Right atrium auricular region (tissue), 2 donors: Measurements from ENCODE around the gene PCSK5. TPM values are rescaled to one million over a fixed set of nuclear protein-coding genes. Genes with fewer than 3 reads are reported as not detected.

Experiments used
- DNase-seq: peaks from one replicate; pipeline ENCODE4 v3.0.0-alpha.2; 2019; ENCODE audit warnings: low spot score
- H3K27ac ChIP-seq, 2 donors: fragments of 200-600 bp; sonication (generic); 1 replicate in 1 of 2; 2 replicates in 1 of 2; pipeline ENCODE4 v1.5.1; 2016 to 2019
- H3K27me3 ChIP-seq, 2 donors: fragments of 200-600 bp; sonication (generic); one replicate each; pipeline versions ENCODE4 v1.5.1 to v1.6.0; 2017 to 2019
- H3K36me3 ChIP-seq: fragments of 200-600 bp; sonication (generic); one replicate; pipeline ENCODE4 v1.5.1; 2016
- H3K4me1 ChIP-seq, 2 donors: fragments of 200-600 bp; sonication (generic); one replicate each; pipeline versions ENCODE4 v1.5.1 to v1.6.0; 2017 to 2019
- H3K4me3 ChIP-seq, 2 donors: fragments of 200-600 bp; sonication (generic); 1 replicate in 1 of 2; 2 replicates in 1 of 2; pipeline ENCODE4 v1.5.1; 2017 to 2019; ENCODE audit warnings: mild to moderate bottlenecking in 1 of 2, moderate library complexity in 1 of 2
- H3K9me3 ChIP-seq, 2 donors: fragments of 200-600 bp; sonication (generic); one replicate each; pipeline ENCODE4 v1.5.1; 2019
- CTCF ChIP-seq, 2 donors: fragments of 200-600 bp; sonication (generic); IDR thresholded peaks; one replicate each; pipeline ENCODE4 v1.5.1; 2019; ENCODE audit warnings: antibody characterized with exemption in 2 of 2
- total RNA-seq, 2 donors: library from RNA; depleted of rRNA; stranded (reverse); fragments of >200 nt; gene quantifications; one replicate each; pipeline ENCODE4 v1.1.0, GENCODE V29; 2016

Gene PCSK5
- total RNA-seq, 2 donors from 2014 or later, result 5.3 to 6.5 TPM

- no peak for DNase-seq
- Histone ChIP-seq H3K27ac (peak overlapping the region; percentile 92 to 94), H3K36me3 (no peaks in the 10 kb centered on the region), H3K4me3 (peak overlapping the region; percentile 80 to 86), H3K9me3 (no peaks in the 10 kb centered on the region), H3K27me3 (no peaks in the 10 kb centered on the region), H3K4me1 (peaks cover 0 to 23% of the 10 kb centered on the region in 2 donors)
- no peak for TF ChIP-seq CTCF (IDR thresholded peaks at IDR 0.05)
These were observed 504.9 kb downstream of the PCSK5 start for GRCh38 chr9:76395381-76395780.

DNA sequence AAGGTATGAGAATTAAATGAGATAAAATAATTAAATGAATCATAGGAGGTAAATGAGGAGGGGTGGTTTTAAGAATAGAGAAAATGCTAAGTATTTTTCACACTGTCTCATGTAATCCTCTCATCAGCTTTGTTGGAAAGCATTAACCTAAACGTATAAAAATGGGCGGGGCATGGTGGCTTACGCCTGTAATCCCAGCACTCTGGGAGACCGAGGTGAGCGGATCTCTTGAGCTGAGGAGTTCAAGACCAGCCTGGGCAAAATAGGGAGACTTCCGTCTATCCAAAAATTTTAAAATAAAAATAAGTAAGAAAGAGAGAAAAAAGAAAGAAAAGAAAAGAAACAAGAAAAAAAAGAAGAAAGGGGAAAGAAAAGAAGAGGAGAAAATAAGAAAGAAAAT lies 505.7 kb downstream of the PCSK5 start:
- DNase-seq, result no peak

GRCh38 chr9:76396597-76396996 lies 506.1 kb downstream of the PCSK5 start:
- no peak overlapping the region for H3K4me3 ChIP-seq
- no peaks in the 10 kb centered on the region for H3K9me3 ChIP-seq
- no peaks in the 10 kb centered on the region for H3K27me3 ChIP-seq
- H3K4me1 ChIP-seq, result peaks cover 0 to 15% of the 10 kb centered on the region in 2 donors
- no peak for DNase-seq
- no peak overlapping the region for H3K27ac ChIP-seq
- TF ChIP-seq CTCF (IDR thresholded peaks at IDR 0.05), result no peak
- no peaks in the 10 kb centered on the region for H3K36me3 ChIP-seq

More for the DNA sequence above, 505.7 kb downstream of the PCSK5 start:
- peak overlapping the region in 1 of 2 donors; percentile 92 for H3K27ac ChIP-seq
- no peak overlapping the region for H3K4me3 ChIP-seq
- H3K9me3 ChIP-seq, result no peaks in the 10 kb centered on the region
- H3K36me3 ChIP-seq, result no peaks in the 10 kb centered on the region
- TF ChIP-seq CTCF (IDR thresholded peaks at IDR 0.05), result no peak
- H3K27me3 ChIP-seq, result no peaks in the 10 kb centered on the region
- H3K4me1 ChIP-seq, result peaks cover 0 to 18% of the 10 kb centered on the region in 2 donors

DNA sequence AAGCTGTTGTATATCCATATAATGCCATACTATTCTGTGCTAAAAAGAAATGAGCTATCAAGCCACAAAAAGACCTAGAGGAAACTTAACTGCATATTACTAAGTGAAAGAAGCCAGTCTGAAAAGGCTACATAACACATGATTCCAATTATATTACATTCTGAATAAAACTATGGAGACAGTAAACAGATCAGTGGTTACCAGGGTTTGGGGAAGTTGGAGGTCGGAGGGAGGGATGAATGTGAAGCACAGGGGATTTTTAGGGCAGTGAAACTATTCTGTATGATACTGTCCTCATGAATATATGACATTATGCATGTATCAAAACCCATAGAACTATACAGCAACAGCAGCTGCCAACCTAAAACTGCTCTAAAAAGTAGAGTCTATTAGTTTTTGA lies 509.4 kb downstream of the PCSK5 start:
- Histone ChIP-seq H3K27me3 (no peaks in the 10 kb centered on the region), H3K9me3 (no peaks in the 10 kb centered on the region), H3K4me1 (peaks cover 0 to 15% of the 10 kb centered on the region in 2 donors), H3K36me3 (no peaks in the 10 kb centered on the region), H3K4me3 (no peak overlapping the region), H3K27ac (no peak overlapping the region)
- no peak for TF ChIP-seq CTCF (IDR thresholded peaks at IDR 0.05)
- DNase-seq, result no peak

GRCh38 chr9:76400534-76401096 lies 510.1 kb downstream of the PCSK5 start:
- Histone ChIP-seq H3K27me3 (no peaks in the 10 kb centered on the region), H3K9me3 (no peaks in the 10 kb centered on the region), H3K4me3 (no peak overlapping the region), H3K4me1 (peaks cover 0 to 7% of the 10 kb centered on the region in 2 donors), H3K36me3 (no peaks in the 10 kb centered on the region), H3K27ac (no peak overlapping the region)
- no peak for DNase-seq
- no peak for TF ChIP-seq CTCF (IDR thresholded peaks at IDR 0.05)

DNA sequence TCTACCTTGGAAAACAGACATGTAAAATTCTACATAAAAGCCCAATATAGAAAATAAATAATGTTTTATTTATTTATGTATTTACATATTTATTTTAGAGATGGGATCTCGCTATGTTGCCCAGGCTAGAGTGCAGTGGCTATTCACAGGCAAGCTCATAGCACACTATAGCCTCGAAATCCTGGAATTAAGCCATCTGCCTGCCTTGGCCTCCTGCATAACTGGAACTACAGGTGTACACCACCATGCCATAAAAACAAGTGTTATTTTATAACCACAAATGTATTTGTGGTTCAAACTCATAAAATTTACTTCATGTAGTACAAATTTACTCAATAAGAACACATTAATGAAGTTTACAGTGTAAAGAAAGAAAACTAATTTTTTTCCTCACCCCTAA lies 510.7 kb downstream of the PCSK5 start:
- Histone ChIP-seq H3K9me3 (no peaks in the 10 kb centered on the region), H3K36me3 (no peaks in the 10 kb centered on the region), H3K4me3 (no peak overlapping the region), H3K4me1 (peaks cover 0 to 6% of the 10 kb centered on the region in 2 donors), H3K27me3 (no peaks in the 10 kb centered on the region), H3K27ac (no peak overlapping the region)
- DNase-seq, result no peak
- TF ChIP-seq CTCF (IDR thresholded peaks at IDR 0.05), result no peak
